T-helper 17 cell (primary cell): ENCODE measurements around the gene EBF3. TPM values are rescaled to one million over a fixed set of nuclear protein-coding genes. Genes with fewer than 3 reads are reported as not detected.

ENCODE experiments used
- ATAC-seq: fragments of 150-1000 bp; cut with Tn5 transposase; 2 replicates; pipeline ENCODE4 v1.10.0; 2021; ENCODE audit warnings: mild to moderate bottlenecking, moderate library complexity
- DNase-seq, 3 donors: peaks; one replicate each; pipeline versions ENCODE4 v3.0.0 to v3.0.0-alpha.2; 2020 to 2021
- H3K9me3 ChIP-seq: one replicate; pipeline ENCODE4 v1.7.0; 2013; ENCODE audit warnings: low read length, mild to moderate bottlenecking; ENCODE audit not compliant: control insufficient read depth, poor library complexity, severe bottlenecking
- H3K27ac Mint-ChIP-seq: one replicate; pipeline ENCODE4 v1.8.0; 2022; ENCODE audit warnings: mild to moderate bottlenecking, moderate library complexity, mixed read lengths
- H3K27me3 Mint-ChIP-seq: one replicate; pipeline ENCODE4 v1.8.0; 2022; ENCODE audit warnings: mixed read lengths
- H3K36me3 Mint-ChIP-seq: one replicate; pipeline ENCODE4 v1.8.0; 2022; ENCODE audit warnings: low read depth, mixed read lengths
- H3K4me1 Mint-ChIP-seq: one replicate; pipeline ENCODE4 v1.8.0; 2022; ENCODE audit warnings: mild to moderate bottlenecking, mixed read lengths
- H3K4me3 Mint-ChIP-seq: one replicate; pipeline ENCODE4 v1.8.0; 2022; ENCODE audit warnings: mild to moderate bottlenecking, moderate library complexity, mixed read lengths
- total RNA-seq, 4 donors: library from RNA in 2 of 4; stranded (reverse) in 2 of 4; gene quantifications; one replicate each; pipeline ENCODE4 v1.2.3 and lab custom pipeline; 2022 to 2026

EBF3 gene
- total RNA-seq, 2 donors from 2014 or later: not detected

GRCh38 chr10:129837909-129838582 is 126.0 kb downstream of the EBF3 start:
- DNase-seq (no peak), ATAC-seq (no peak)
- H3K4me1 Mint-ChIP-seq: no peaks in the 10 kb centered on the region
- H3K9me3 ChIP-seq: no peaks in the 10 kb centered on the region
- H3K27ac Mint-ChIP-seq: no peak overlapping the region
- no peaks in the 10 kb centered on the region for H3K36me3 Mint-ChIP-seq
- H3K27me3 Mint-ChIP-seq: no peaks in the 10 kb centered on the region
- H3K4me3 Mint-ChIP-seq: no peak overlapping the region

DNA sequence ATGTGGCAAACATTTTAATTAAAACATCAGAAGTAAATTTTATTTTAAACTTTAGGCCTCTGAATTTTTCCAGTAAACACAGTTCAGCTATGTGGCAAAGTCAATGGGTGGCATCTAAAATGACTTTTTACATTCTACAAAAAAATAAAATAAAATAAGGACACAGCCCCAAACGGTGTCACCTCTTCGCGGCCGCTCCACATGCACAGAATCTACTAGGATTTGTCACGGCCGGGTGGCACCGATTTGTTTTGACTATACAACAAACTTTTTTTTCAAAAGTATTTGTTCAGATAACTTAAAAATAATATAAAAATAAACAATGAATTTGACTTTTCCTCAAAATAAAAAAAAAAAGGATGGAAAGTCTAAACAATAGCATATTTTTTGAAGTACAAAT is 127.8 kb downstream of the EBF3 start:
- no peak overlapping the region for H3K4me3 Mint-ChIP-seq
- no peaks in the 10 kb centered on the region for H3K27me3 Mint-ChIP-seq

DNA sequence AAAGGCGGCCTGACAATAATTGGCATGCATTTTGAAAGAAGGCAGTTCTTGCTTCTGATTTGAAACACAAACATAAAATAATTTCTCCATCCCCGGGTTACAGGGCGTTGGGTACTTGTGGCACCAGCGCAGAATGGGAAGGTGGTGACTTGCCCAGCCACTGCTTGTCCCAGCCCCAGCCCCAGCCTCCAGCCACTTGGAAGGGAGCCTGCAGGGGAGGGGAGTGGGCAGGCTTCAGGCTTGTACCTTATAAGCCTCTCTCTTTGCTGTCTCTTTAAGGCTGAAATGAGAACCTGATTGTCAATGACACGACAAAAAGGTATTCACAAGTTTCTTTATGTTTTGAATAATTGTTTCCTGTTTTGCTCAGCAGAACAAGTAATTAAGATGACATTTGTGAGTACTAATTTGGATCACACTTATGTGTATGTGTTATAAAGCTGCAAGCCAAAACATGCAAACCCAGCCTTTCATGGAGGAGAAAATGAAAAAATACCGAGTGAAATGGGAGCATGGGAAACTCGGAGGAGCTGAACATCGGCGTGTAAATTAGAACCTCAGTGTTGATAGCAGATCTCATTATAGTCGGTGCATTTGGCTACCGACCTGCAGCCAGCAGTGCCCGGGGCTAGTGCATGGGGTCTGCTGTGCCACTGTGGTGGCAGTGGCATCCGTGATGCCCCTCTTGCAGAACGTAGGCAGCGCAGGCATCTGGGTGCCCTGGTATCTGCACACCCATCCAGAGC is 129.9 kb downstream of the EBF3 start:
- H3K36me3 Mint-ChIP-seq: no peaks in the 10 kb centered on the region
- H3K27ac Mint-ChIP-seq: no peak overlapping the region
- no peak for DNase-seq
- H3K27me3 Mint-ChIP-seq: no peaks in the 10 kb centered on the region
- ATAC-seq: no peak
- H3K4me1 Mint-ChIP-seq: no peaks in the 10 kb centered on the region
- H3K4me3 Mint-ChIP-seq: no peak overlapping the region
- H3K9me3 ChIP-seq: no peaks in the 10 kb centered on the region

More for the DNA sequence above, 127.8 kb downstream of the EBF3 start:
- DNase-seq: no peak
- no peaks in the 10 kb centered on the region for H3K36me3 Mint-ChIP-seq
- no peak for ATAC-seq
- no peaks in the 10 kb centered on the region for H3K4me1 Mint-ChIP-seq
- no peak overlapping the region for H3K27ac Mint-ChIP-seq
- no peaks in the 10 kb centered on the region for H3K9me3 ChIP-seq

GRCh38 chr10:129833468-129833950 is 130.6 kb downstream of the EBF3 start:
- Mint-ChIP-seq H3K27ac (no peak overlapping the region), H3K4me3 (no peak overlapping the region), H3K4me1 (no peaks in the 10 kb centered on the region), H3K36me3 (no peaks in the 10 kb centered on the region), H3K27me3 (no peaks in the 10 kb centered on the region)
- DNase-seq (no peak), ATAC-seq (no peak)
- H3K9me3 ChIP-seq: no peaks in the 10 kb centered on the region

DNA sequence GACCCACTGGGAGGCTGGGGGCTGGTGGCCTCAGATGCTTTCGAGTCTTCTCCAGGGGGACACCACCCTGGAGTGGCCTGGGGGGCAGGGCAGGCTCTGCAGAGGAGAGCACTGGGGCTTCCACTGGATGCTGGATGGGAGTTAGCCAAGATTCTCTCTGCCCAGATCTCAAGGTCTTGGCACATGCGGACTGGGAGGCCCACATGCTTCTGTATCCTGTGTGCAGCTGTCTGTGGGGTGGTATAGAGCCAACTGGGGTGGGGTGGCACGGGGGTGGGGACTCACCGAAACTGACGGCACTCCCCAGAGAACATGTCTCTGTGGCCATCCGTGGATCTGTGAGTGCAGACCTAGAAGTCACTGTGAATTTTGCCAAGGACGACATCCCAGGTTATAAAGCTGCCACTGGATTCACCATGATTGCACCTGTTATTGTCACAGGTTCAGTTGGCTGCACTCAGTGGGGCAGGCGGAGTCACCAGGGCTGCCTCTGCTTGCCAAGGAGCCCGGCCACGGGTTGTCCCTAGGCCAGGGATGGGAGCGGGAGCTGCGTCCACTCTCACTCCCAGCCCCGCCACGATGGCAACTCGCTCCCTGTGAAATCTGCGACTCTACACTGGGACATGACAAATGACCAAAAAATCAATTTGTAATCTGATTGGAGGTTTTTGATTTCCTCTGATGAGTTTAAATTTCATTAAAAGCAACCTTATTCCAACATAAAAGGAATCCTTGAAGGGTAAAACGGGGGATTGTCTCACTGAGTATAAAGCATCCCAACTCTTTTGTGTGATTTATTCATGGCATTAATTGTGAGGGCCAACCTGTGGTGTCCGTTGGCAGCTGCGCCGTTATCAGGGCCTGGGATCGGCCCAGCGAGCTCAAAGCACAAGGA is 131.3 kb downstream of the EBF3 start:
- ATAC-seq (no peak), DNase-seq (no peak)
- Mint-ChIP-seq H3K27me3 (no peaks in the 10 kb centered on the region), H3K4me1 (no peaks in the 10 kb centered on the region), H3K27ac (no peak overlapping the region), H3K36me3 (no peaks in the 10 kb centered on the region), H3K4me3 (no peak overlapping the region)
- H3K9me3 ChIP-seq: no peaks in the 10 kb centered on the region

DNA sequence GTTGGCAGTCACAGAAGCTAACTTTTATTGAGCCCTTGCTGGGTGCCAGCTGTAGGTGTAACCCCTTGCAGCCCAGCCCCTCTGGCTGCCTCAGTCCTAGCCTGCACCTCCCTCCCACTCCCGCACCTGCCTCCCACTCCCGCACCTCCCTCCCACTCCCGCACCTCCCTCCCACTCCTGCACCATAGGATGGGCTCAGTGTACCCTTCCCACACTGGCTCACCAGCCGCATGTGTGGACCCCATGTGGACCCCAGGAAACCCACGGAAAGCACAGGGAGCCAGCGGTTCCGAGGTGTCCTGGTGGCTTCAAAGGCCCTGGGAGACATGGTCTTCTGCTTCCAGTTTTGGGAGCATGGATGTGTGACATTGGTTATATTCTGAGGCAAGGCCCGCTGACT is 132.9 kb downstream of the EBF3 start:
- no peak for ATAC-seq

GRCh38 chr10:129825826-129826225 is 138.2 kb downstream of the EBF3 start:
- Mint-ChIP-seq H3K27me3 (peaks cover 7% of the 10 kb centered on the region), H3K4me3 (no peak overlapping the region)
- ATAC-seq: no peak

More for the DNA sequence above, 132.9 kb downstream of the EBF3 start:
- no peak for DNase-seq
- H3K9me3 ChIP-seq: no peaks in the 10 kb centered on the region
- H3K4me3 Mint-ChIP-seq: no peak overlapping the region
- no peaks in the 10 kb centered on the region for H3K36me3 Mint-ChIP-seq
- H3K27ac Mint-ChIP-seq: no peak overlapping the region
- no peaks in the 10 kb centered on the region for H3K4me1 Mint-ChIP-seq
- no peaks in the 10 kb centered on the region for H3K27me3 Mint-ChIP-seq

GRCh38 chr10:129825221-129825620 is 138.9 kb downstream of the EBF3 start:
- ATAC-seq (no peak), DNase-seq (no peak)
- Mint-ChIP-seq H3K27ac (no peak overlapping the region), H3K4me1 (no peaks in the 10 kb centered on the region), H3K36me3 (no peaks in the 10 kb centered on the region), H3K27me3 (peaks cover 7% of the 10 kb centered on the region), H3K4me3 (no peak overlapping the region)
- H3K9me3 ChIP-seq: no peaks in the 10 kb centered on the region

More at GRCh38 chr10:129825826-129826225, 138.2 kb downstream of the EBF3 start:
- Mint-ChIP-seq H3K36me3 (no peaks in the 10 kb centered on the region), H3K27ac (no peak overlapping the region), H3K4me1 (no peaks in the 10 kb centered on the region)
- no peaks in the 10 kb centered on the region for H3K9me3 ChIP-seq
- DNase-seq: no peak

DNA sequence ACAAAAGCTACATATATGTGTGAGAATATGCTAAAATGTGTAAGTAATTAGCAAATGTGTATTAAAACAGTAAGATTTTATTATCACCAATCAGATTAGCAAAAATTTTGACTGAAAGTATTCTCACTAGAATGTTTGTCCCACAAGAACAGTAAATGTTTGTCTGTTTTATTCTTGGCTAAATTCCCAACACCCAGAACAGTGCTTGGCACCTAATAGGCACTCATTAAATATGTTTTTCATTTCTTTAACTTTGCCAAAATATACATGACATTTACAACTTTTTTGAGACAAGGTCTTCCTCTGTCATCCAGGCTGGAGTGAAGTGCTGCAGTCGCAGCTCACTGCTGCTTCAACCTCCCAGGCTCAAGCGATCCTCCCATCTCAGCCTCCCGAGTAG is 143.6 kb downstream of the EBF3 start:
- peaks cover 7% of the 10 kb centered on the region for H3K27me3 Mint-ChIP-seq
- no peak overlapping the region for H3K4me3 Mint-ChIP-seq
- no peaks in the 10 kb centered on the region for H3K9me3 ChIP-seq
- no peak overlapping the region for H3K27ac Mint-ChIP-seq
- ATAC-seq: no peak
- no peak for DNase-seq
- H3K36me3 Mint-ChIP-seq: no peaks in the 10 kb centered on the region
- no peaks in the 10 kb centered on the region for H3K4me1 Mint-ChIP-seq

GRCh38 chr10:129816656-129817045 is 147.4 kb downstream of the EBF3 start:
- Mint-ChIP-seq H3K27ac (no peak overlapping the region), H3K4me3 (no peak overlapping the region), H3K4me1 (no peaks in the 10 kb centered on the region), H3K27me3 (peaks cover 6% of the 10 kb centered on the region), H3K36me3 (peaks cover 2% of the 10 kb centered on the region)
- ATAC-seq: no peak
- no peak for DNase-seq
- no peaks in the 10 kb centered on the region for H3K9me3 ChIP-seq

DNA sequence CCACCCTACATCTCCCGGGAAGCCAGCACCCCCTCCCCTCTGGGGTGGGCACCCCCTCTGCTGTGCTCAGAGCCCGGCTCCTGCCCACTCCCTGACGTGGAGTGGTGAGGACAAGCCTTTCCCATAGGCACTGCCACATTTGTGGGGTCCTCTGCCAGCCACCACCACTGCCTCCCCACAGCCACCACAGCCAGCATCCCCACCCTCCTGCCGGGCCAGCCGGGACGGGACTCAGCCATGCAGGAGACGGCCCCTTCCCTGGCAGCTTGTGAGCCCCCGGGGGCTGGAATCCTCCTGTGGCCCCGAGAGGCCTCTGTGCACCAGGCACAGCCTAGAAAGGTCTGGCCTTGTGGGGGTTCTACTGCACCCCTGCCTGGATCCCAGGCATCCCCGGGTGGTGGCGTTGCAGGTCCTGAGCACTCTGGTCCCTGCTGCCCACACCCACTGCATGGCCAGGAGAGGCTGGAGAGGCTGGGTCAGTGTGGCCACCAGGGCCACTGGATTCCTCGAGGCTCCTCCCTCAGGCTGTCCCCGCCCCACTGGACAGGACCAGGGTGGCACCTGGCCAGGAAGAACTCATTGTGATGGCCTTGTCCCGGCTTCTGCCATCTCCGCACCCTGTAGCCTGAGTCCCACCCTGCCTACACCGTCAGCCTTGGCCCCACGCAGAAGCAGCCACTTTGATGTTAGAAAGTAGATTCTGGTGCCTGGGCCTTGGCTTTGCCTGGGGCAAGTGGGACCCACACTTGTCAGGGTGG is 148.0 kb downstream of the EBF3 start:
- H3K27ac Mint-ChIP-seq: no peak overlapping the region
- ATAC-seq: no peak
- no peaks in the 10 kb centered on the region for H3K4me1 Mint-ChIP-seq
- peaks cover 6% of the 10 kb centered on the region for H3K27me3 Mint-ChIP-seq
- H3K4me3 Mint-ChIP-seq: no peak overlapping the region
- H3K36me3 Mint-ChIP-seq: peaks cover 2% of the 10 kb centered on the region
- no peak for DNase-seq
- no peaks in the 10 kb centered on the region for H3K9me3 ChIP-seq

DNA sequence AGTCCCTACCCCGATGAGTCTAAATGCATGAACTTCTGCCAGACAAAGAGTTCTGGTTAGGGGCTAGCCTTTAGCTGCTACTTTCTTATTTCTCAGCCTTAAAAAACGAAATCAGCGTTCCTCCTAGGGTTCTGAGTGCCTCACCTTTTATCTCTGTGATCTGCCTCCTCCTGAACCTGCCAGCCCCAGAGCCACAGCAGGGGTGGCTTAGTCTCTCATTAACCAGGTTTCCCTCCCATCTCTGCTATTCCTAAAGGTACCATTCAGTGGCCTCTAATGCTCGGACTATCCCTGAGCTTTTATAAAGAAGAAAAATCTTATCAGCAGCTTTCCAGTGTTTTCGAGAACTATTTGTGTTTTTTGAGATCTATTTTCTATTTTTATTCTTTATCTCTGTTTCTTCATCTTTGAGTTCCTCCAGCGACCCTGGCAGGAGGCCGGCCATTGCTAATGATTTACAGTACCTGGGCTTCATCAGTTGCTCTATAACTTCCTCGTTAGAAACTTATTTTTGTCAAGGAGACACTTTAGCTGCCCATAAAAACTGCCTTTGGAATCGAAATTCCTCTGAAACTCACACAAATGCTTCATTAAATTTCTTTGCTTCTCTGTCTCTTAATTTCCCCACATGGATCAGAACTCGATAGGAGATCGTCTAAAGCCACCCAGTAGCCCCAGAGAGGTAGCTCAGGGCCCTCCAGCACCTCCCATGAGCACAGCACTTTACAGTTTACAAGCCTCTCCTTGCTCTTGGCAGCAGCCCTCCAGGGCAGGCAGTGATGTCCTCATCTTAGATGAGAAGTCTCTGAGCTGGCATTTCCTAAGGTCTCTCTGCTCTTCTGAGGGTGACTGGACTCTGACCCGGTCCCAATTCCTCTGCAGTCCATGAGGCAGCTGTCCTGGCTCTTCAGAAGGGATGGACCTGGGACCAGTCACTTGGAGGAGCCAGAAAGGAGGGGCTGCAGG is 149.1 kb downstream of the EBF3 start:
- no peak for ATAC-seq
- DNase-seq: no peak
- Mint-ChIP-seq H3K27ac (no peak overlapping the region), H3K4me3 (no peak overlapping the region), H3K27me3 (peaks cover 6% of the 10 kb centered on the region), H3K36me3 (peaks cover 2% of the 10 kb centered on the region), H3K4me1 (no peaks in the 10 kb centered on the region)
- H3K9me3 ChIP-seq: no peaks in the 10 kb centered on the region
